Measurements from ENCODE around the gene RHOBTB3.

- no peak for TF ChIP-seq CTCF (IDR thresholded peaks at IDR 0.05)
- no peak for TF ChIP-seq POLR2A (IDR thresholded peaks at IDR 0.05)
These were observed 51.0 kb downstream of the RHOBTB3 start for GRCh38 chr5:95782181-95782580.
